SJSA1 (cell line): ENCODE measurements around the gene SMCR8. TPM values are rescaled to one million over a fixed set of nuclear protein-coding genes. Genes with fewer than 3 reads are reported as not detected.
"Not testable (repeated sequence)": the region's sequence is repeated elsewhere in the genome, so short reads cannot be mapped to it uniquely, and the experiment has no call there.

Experiments
- DNase-seq, 2 experiments: peaks; one replicate each; pipeline ENCODE4 v3.0.0-alpha.2; 2015 to 2020; ENCODE audit warnings: low spot score in 2 of 2, low read depth in 1 of 2
- H3K27ac ChIP-seq: fragments of 250-450 bp; sonication (Bioruptor Pico); 2 replicates; pipeline ENCODE4 v1.5.1; 2020; ENCODE audit warnings: mild to moderate bottlenecking, moderate library complexity
- H3K27me3 ChIP-seq: fragments of 250-450 bp; sonication (Bioruptor Pico); replicated peaks from 2 replicates; pipeline ENCODE4 v1.5.1; 2020; ENCODE audit warnings: mild to moderate bottlenecking, moderate library complexity
- H3K36me3 ChIP-seq: fragments of 250-450 bp; sonication (Bioruptor Pico); 2 replicates; pipeline ENCODE4 v1.5.1; 2020; ENCODE audit warnings: mild to moderate bottlenecking
- H3K4me1 ChIP-seq: fragments of 250-450 bp; sonication (Bioruptor Pico); replicated peaks from 2 replicates; pipeline ENCODE4 v1.6.1; 2021; ENCODE audit warnings: mild to moderate bottlenecking
- H3K4me3 ChIP-seq: fragments of 250-450 bp; sonication (Bioruptor Pico); 2 replicates; pipeline ENCODE4 v1.5.1; 2020; ENCODE audit warnings: mild to moderate bottlenecking
- H3K9me3 ChIP-seq: fragments of 250-450 bp; sonication (Bioruptor Pico); replicated peaks from 2 replicates; pipeline ENCODE4 v1.5.1; 2020; ENCODE audit warnings: mild to moderate bottlenecking
- total RNA-seq: library from RNA; depleted of rRNA; stranded (reverse); fragments of >200 nt; shearing (Covaris generic); gene quantifications from 2 replicates; pipeline ENCODE4 v1.2.3, GENCODE V29; 2014

Gene SMCR8
- total RNA-seq, 1 experiment from 2014 or later, result 12.1 TPM

- peaks cover 76% of the 10 kb centered on the region for H3K36me3 ChIP-seq
- no peak overlapping the region for H3K4me3 ChIP-seq
- no peaks in the 10 kb centered on the region for H3K9me3 ChIP-seq
- no peak overlapping the region for H3K27ac ChIP-seq
- DNase-seq, result no peak
- H3K4me1 ChIP-seq, result no peaks in the 10 kb centered on the region
- H3K27me3 ChIP-seq, result no peaks in the 10 kb centered on the region
Measured at GRCh38 chr17:18323507-18324139, 8.5 kb downstream of the SMCR8 start.

DNA sequence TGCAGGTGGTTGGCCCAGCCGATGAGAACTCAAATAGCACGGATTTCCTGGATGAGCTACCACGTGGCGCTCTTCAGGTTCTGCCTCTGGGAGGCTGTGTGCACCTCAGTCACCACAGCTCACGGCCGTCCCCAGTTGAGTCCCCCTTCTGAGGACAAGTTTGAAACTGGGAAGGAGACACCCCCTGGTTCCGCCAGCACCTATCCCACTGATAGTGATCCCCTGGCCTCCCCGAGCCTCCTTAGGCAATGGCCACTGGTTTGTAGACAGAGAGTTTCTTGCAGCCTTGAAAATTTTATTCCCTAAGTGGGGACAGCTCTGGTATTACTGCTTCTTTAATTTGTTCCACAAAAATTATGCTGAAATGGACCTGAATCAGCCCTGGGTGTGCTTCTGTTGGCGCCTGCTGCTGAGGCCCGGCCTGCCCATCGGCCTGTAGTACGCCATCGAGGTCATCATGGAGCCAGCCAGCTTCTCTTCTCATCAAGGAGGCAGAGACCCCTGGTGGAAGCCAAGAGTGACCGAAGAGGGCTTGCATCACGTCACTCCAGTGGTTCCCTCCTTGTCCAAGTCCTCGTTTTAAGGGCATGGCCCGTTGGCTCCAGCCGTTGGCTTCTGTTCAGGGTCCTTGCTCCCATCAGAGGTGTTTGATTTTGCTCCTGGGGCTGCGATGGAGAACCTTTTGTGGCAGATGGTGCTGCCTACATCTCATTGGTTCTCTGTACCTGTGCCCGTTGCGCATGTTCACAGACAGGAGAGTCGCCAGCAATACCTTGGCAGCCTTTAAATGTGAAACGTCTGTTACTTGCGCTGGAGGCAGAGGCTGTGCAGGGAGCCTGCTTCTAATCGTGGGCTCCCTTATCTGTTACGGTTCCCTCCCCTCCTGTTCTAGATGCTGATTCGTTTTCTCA lies 9.3 kb downstream of the SMCR8 start:
- H3K9me3 ChIP-seq, result no peaks in the 10 kb centered on the region
- no peaks in the 10 kb centered on the region for H3K4me1 ChIP-seq
- no peaks in the 10 kb centered on the region for H3K27me3 ChIP-seq
- no peak overlapping the region for H3K27ac ChIP-seq
- DNase-seq, result no peak
- H3K4me3 ChIP-seq, result no peak overlapping the region
- H3K36me3 ChIP-seq, result peaks cover 76% of the 10 kb centered on the region

- DNase-seq, result no peak
- Histone ChIP-seq H3K36me3 (peaks cover 75% of the 10 kb centered on the region), H3K27ac (no peak overlapping the region), H3K4me3 (no peak overlapping the region), H3K27me3 (no peaks in the 10 kb centered on the region), H3K9me3 (no peaks in the 10 kb centered on the region), H3K4me1 (no peaks in the 10 kb centered on the region)
Measured at GRCh38 chr17:18326039-18326438, 10.9 kb downstream of the SMCR8 start.

GRCh38 chr17:18326572-18326971 lies 11.5 kb downstream of the SMCR8 start:
- Histone ChIP-seq H3K4me3 (no peak overlapping the region), H3K27ac (no peak overlapping the region), H3K9me3 (no peaks in the 10 kb centered on the region), H3K4me1 (no peaks in the 10 kb centered on the region), H3K36me3 (peaks cover 76% of the 10 kb centered on the region), H3K27me3 (no peaks in the 10 kb centered on the region)
- DNase-seq, result no peak

DNA sequence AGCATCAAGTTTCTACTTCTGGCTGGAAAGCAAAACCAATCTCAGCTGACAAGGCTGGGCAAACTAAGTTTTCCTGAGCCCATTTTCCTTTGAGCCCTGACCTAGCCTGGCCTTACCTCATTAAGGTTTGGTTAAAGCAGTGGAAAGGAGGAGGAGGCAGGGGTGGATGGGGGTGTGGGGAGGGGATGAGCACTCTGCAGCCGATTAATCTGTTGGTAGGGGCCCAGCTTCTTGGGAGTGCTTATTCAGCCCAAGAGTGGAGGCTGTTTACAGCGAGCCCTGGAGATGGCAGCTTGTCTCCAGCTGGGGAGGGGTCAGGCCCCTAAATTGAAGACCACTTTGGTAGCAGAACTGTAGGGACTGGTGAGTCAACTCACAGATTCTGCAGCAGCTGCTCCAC lies 12.0 kb downstream of the SMCR8 start:
- no peak overlapping the region for H3K4me3 ChIP-seq
- no peaks in the 10 kb centered on the region for H3K4me1 ChIP-seq
- H3K27ac ChIP-seq, result no peak overlapping the region
- no peaks in the 10 kb centered on the region for H3K27me3 ChIP-seq
- H3K36me3 ChIP-seq, result peaks cover 77% of the 10 kb centered on the region
- H3K9me3 ChIP-seq, result no peaks in the 10 kb centered on the region
- no peak for DNase-seq

- Histone ChIP-seq H3K4me1 (no peaks in the 10 kb centered on the region), H3K4me3 (no peak overlapping the region), H3K27ac (no peak overlapping the region), H3K36me3 (peaks cover 73% of the 10 kb centered on the region), H3K9me3 (no peaks in the 10 kb centered on the region), H3K27me3 (no peaks in the 10 kb centered on the region)
- no peak for DNase-seq
Measured at GRCh38 chr17:18327556-18327955, 12.5 kb downstream of the SMCR8 start.

GRCh38 chr17:18328643-18329204 lies 13.6 kb downstream of the SMCR8 start:
- peaks cover 61% of the 10 kb centered on the region for H3K36me3 ChIP-seq
- DNase-seq, result no peak
- no peak overlapping the region for H3K27ac ChIP-seq
- H3K4me3 ChIP-seq, result no peak overlapping the region
- H3K4me1 ChIP-seq, result no peaks in the 10 kb centered on the region
- H3K9me3 ChIP-seq, result no peaks in the 10 kb centered on the region
- H3K27me3 ChIP-seq, result no peaks in the 10 kb centered on the region

DNA sequence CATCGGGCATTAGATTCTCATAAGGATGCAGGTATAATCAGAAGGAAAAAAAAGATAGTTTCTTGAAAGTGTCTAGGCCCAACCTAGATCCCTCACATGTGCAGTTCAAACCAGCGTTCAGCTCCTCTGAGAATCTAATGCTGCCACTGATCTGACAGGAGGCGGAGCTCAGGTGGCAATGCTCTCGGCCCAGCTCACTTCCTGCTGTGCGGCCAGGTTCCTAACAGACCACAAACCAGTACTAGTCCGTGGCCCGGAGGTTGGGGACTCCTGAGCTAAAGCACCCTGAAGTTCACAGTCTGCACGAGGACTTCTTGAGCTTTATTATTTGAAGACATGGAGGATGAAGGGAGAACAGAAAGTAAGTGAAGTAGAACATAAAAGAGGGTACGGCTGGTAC lies 16.8 kb downstream of the SMCR8 start:
- no peaks in the 10 kb centered on the region for H3K27me3 ChIP-seq
- no peak for DNase-seq
- no peak overlapping the region for H3K4me3 ChIP-seq
- H3K4me1 ChIP-seq, result no peaks in the 10 kb centered on the region
- H3K36me3 ChIP-seq, result peaks cover 45% of the 10 kb centered on the region
- no peak overlapping the region for H3K27ac ChIP-seq
- H3K9me3 ChIP-seq, result no peaks in the 10 kb centered on the region

DNA sequence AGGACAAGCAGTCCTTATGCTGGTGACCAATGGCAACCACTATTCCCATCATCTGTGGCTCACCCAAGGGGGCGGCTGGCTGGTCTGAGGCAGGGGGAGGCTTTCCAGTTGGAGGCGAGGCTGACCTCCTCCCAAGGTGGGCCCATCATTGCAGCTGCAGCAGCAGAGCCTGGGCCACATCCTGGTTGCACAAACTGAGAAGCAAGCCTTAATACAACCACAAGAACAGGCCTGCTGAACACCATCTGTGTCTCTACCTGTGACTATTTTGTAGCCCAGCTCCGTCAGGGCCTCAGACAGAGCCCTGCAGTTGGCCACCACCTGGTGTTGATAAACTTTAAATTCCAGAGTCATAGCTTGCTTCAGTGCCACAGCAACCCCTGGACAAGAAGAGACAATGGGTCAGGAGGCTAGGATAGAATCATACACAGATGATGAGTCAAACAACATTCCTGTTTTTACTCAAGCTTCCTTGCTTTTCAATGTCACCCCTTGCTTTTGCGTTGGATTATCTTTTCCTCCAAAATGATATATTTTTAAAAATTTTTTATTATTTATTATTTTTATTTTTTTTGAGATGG lies 17.9 kb downstream of the SMCR8 start:
- no peak for DNase-seq

GRCh38 chr17:18338158-18338557 lies 23.1 kb downstream of the SMCR8 start:
- peaks cover 20% of the 10 kb centered on the region for H3K36me3 ChIP-seq
- not testable (repeated sequence) for DNase-seq, H3K27me3 ChIP-seq, H3K4me1 ChIP-seq, H3K9me3 ChIP-seq, H3K27ac ChIP-seq, H3K4me3 ChIP-seq

More for the DNA sequence above, 17.9 kb downstream of the SMCR8 start:
- peaks cover 38% of the 10 kb centered on the region for H3K36me3 ChIP-seq
- no peak overlapping the region for H3K4me3 ChIP-seq
- H3K27me3 ChIP-seq, result no peaks in the 10 kb centered on the region
- no peak overlapping the region for H3K27ac ChIP-seq
- H3K9me3 ChIP-seq, result no peaks in the 10 kb centered on the region
- no peaks in the 10 kb centered on the region for H3K4me1 ChIP-seq

DNA sequence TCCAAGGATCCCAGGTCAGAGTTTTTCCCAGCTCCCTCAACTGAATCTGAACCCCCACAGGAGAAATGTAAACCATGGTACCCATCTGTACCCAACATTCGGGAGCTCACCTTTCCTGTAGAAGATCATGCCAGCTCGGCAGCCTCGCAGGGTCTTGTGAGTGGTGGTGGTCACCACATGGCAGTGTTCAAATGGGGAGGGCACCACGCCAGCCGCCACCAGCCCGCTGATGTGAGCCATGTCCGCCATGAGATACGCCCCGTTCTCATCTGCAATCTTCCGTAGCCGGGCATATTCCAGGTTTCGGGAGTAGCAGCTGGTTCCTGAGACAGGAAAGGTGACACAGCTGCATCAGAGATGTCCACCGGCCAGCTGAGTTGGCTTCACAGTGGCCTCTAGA lies 24.8 kb downstream of the SMCR8 start:
- Histone ChIP-seq H3K4me1 (no peaks in the 10 kb centered on the region), H3K36me3 (peaks cover 16% of the 10 kb centered on the region), H3K9me3 (no peaks in the 10 kb centered on the region), H3K27ac (no peak overlapping the region), H3K27me3 (no peaks in the 10 kb centered on the region), H3K4me3 (no peak overlapping the region)
- no peak for DNase-seq

DNA sequence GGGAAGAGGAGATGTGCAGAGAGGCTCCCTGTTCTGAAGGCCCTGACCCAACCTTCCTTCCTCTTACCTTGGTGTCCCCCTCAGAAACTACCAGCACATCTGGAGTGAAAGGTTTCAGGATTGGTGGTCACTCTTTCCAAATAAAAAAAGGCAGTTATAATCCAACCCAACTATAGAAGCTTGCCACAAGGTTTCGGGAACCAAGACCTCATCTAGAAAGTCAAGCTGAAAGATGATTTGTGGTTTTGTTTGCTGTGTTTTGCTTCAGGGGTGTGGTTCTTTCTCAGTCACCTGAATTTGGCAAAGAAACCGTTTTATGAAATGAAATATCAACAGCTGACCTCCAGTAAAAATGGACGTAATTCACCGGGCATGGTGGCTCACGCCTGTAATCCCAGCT lies 28.9 kb downstream of the SMCR8 start:
- DNase-seq, result no peak
- H3K27me3 ChIP-seq, result no peaks in the 10 kb centered on the region
- H3K36me3 ChIP-seq, result peaks cover 31% of the 10 kb centered on the region
- no peak overlapping the region for H3K27ac ChIP-seq
- H3K4me3 ChIP-seq, result no peak overlapping the region
- no peaks in the 10 kb centered on the region for H3K4me1 ChIP-seq
- no peaks in the 10 kb centered on the region for H3K9me3 ChIP-seq

- H3K4me1 ChIP-seq, result no peaks in the 10 kb centered on the region
- DNase-seq, result no peak
- H3K27me3 ChIP-seq, result no peaks in the 10 kb centered on the region
- peaks cover 12% of the 10 kb centered on the region for H3K36me3 ChIP-seq
- no peak overlapping the region for H3K4me3 ChIP-seq
- no peak overlapping the region for H3K27ac ChIP-seq
- H3K9me3 ChIP-seq, result no peaks in the 10 kb centered on the region
Measured at GRCh38 chr17:18353541-18353940, 38.4 kb downstream of the SMCR8 start.

- no peaks in the 10 kb centered on the region for H3K27me3 ChIP-seq
- peaks cover 12% of the 10 kb centered on the region for H3K36me3 ChIP-seq
- no peaks in the 10 kb centered on the region for H3K9me3 ChIP-seq
- DNase-seq, result no peak
- no peak overlapping the region for H3K4me3 ChIP-seq
- no peaks in the 10 kb centered on the region for H3K4me1 ChIP-seq
- H3K27ac ChIP-seq, result no peak overlapping the region
Measured at GRCh38 chr17:18356624-18357023, 41.5 kb downstream of the SMCR8 start.
